GM23338 (cell line): ENCODE measurements around the gene HAPLN3.

Experiments used
- CREB1 ChIP-seq: fragments of 250-450 bp; sonication (Bioruptor Pico); IDR thresholded peaks from 2 replicates; pipeline ENCODE4 v1.5.0; 2020; ENCODE audit warnings: low read depth, mild to moderate bottlenecking, moderate library complexity
- CTCF ChIP-seq, 2 experiments: fragments of 200-600 bp in 1 of 2; sonication (generic) in 1 of 2; conservative IDR thresholded peaks; 2 replicates each; pipeline versions ENCODE4 v1.5.1 to v1.6.1; 2016 to 2017; ENCODE audit warnings: antibody characterized with exemption in 2 of 2, low read depth in 2 of 2, mild to moderate bottlenecking in 2 of 2, moderate library complexity in 1 of 2
- EZH2phosphoT487 ChIP-seq: fragments of 200-600 bp; sonication (generic); IDR thresholded peaks from one replicate; pipeline ENCODE4 v1.8.1; 2018; ENCODE audit warnings: antibody characterized with exemption; ENCODE audit not compliant: unreplicated experiment
- POLR2AphosphoS5 ChIP-seq: IDR thresholded peaks from 2 replicates; pipeline ENCODE4 v1.6.1; 2016; ENCODE audit warnings: antibody characterized with exemption, low read depth
- REST ChIP-seq: IDR thresholded peaks from one replicate; pipeline ENCODE4 v1.6.1; 2018; ENCODE audit warnings: antibody characterized with exemption; ENCODE audit not compliant: unreplicated experiment

- TF ChIP-seq CTCF (conservative IDR thresholded peaks at IDR 0.05; ENCODE audit: low read depth in 2 of 2) (no peak), REST (no peak), EZH2phosphoT487 (no peak), POLR2AphosphoS5 (no peak), CREB1 (no peak)
Measured at GRCh38 chr15:88845616-88846015, 49.7 kb downstream of the HAPLN3 start.
